HL-60 (cell line): ENCODE data around the gene KIAA0930.

ENCODE experiments used
- DNase-seq, 2 experiments: peaks; one replicate each; pipeline ENCODE4 v3.0.0-alpha.2; 2010 to 2020; ENCODE audit warnings: low read depth in 1 of 2, low spot score in 1 of 2
- H3K27ac ChIP-seq: fragments of 250-450 bp; sonication (Bioruptor Pico); replicated peaks from 2 replicates; pipeline ENCODE4 v1.5.1; 2020; ENCODE audit warnings: mild to moderate bottlenecking, moderate library complexity
- H3K27me3 ChIP-seq: fragments of 250-450 bp; sonication (Bioruptor Pico); 2 replicates; pipeline ENCODE4 v1.5.1; 2021; ENCODE audit warnings: mild to moderate bottlenecking, moderate library complexity; ENCODE audit not compliant: insufficient read depth, poor library complexity, severe bottlenecking
- H3K4me3 ChIP-seq: replicated peaks from 2 replicates; pipeline ENCODE4 v1.5.1; 2011; ENCODE audit warnings: mild to moderate bottlenecking, control low read depth, low read length; ENCODE audit not compliant: insufficient read depth
- CTCF ChIP-seq: IDR thresholded peaks from one replicate; pipeline ENCODE4 v1.5.1; 2011; ENCODE audit warnings: low read length, control low read depth, inconsistent platforms; ENCODE audit not compliant: insufficient read depth
- GABPA ChIP-seq: IDR thresholded peaks from 2 replicates; pipeline ENCODE4 v1.6.1; 2012; ENCODE audit warnings: low read depth
- POLR2AphosphoS5 ChIP-seq: IDR thresholded peaks from 2 replicates; pipeline ENCODE4 v1.6.1; 2012; ENCODE audit warnings: low read depth
- REST ChIP-seq: IDR thresholded peaks from 2 replicates; pipeline ENCODE4 v1.6.1; 2012; ENCODE audit warnings: low read depth; ENCODE audit not compliant: insufficient replicate concordance
- SPI1 ChIP-seq: IDR thresholded peaks from 2 replicates; pipeline ENCODE4 v1.6.1; 2012; ENCODE audit warnings: low read depth, mild to moderate bottlenecking, borderline replicate concordance

The KIAA0930 gene

GRCh38 chr22:45159652-45160462 lies 80.8 kb downstream of the KIAA0930 start:
- TF ChIP-seq REST: no peak
- TF ChIP-seq SPI1: peak; percentile 22; the same call in 1 of the 2 replicates
- H3K27me3 ChIP-seq: no peaks in the 10 kb centered on the region
- DNase-seq: no peak
- no peak overlapping the region for H3K4me3 ChIP-seq
- H3K27ac ChIP-seq: peak overlapping the region; percentile 78

- Histone ChIP-seq H3K27ac (no peak overlapping the region), H3K4me3 (no peak overlapping the region), H3K27me3 (no peaks in the 10 kb centered on the region)
- DNase-seq: no peak
- TF ChIP-seq CTCF: no peak
- TF ChIP-seq POLR2AphosphoS5: no peak
- no peak for TF ChIP-seq SPI1
- no peak for TF ChIP-seq GABPA
- no peak for TF ChIP-seq REST
These were observed 82.8 kb downstream of the KIAA0930 start for GRCh38 chr22:45157907-45158306.

- Histone ChIP-seq H3K27ac (no peak overlapping the region), H3K4me3 (no peak overlapping the region), H3K27me3 (no peaks in the 10 kb centered on the region)
- DNase-seq: peak in 1 of 2 experiments; percentile 11
- TF ChIP-seq CTCF (no peak), GABPA (no peak), SPI1 (no peak), POLR2AphosphoS5 (no peak), REST (no peak)
These were observed 85.4 kb downstream of the KIAA0930 start for GRCh38 chr22:45155050-45155840.
